GM18526 (cell line): ENCODE measurements around the gene SELENOK.

ENCODE experiments used
- POLR2A ChIP-seq: IDR thresholded peaks from 3 replicates; pipeline ENCODE4 v1.6.1; 2011; ENCODE audit not compliant: insufficient read length; ENCODE audit errors: extremely low read depth

Gene SELENOK

DNA sequence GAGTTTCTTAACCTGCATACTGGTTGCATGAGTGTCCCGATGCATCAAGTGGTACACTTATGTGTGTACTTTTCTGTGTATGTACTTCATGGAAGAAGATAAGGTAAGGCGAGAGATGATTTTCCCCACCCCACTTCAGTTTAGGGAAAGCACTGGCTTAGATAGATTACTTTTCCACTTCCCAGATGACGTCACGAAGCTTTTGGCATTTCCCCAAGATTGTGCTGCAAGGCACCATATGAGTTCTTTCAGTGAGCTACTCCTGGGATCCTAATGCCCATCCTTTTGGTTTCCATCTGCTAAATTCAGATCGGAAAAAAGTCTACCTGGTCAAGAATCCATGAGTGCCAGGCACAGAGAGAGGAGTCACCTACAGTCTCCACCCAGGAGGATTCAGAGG is 40.8 kb downstream of the SELENOK start:
- TF ChIP-seq POLR2A = no peak

DNA sequence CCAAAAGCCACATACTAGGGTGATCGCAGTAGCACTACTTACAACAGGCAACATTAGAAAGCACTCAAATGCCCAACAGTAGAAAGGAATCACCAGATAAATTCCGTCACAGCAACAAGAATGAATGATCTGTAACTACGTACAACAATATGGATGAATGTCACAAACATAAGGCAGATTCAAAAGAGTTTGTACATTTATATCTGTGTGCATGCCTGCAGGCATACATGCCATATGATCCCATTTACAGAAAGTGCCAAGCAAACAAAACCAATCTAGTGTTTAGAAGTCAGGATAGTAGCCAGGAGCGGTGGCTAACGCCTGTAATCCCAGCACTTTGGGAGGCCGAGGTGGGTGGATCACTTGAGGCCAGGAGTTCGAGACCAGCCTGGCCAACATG is 41.7 kb downstream of the SELENOK start:
- no peak for TF ChIP-seq POLR2A

DNA sequence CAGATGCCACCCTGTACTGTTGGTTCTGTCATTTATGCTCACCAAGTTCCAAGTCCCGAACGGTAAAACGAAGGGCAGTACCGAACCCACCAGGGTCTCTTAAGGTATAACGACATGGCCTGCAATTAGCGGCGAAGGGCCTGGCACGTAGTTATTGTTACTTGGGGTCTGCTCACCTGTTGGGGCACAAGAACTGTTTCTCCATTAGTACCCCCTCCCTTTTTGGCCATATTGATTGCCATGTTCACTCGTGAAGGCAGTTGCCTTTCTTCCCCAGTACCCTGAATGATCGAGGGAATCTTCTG is 44.9 kb downstream of the SELENOK start:
- no peak for TF ChIP-seq POLR2A

DNA sequence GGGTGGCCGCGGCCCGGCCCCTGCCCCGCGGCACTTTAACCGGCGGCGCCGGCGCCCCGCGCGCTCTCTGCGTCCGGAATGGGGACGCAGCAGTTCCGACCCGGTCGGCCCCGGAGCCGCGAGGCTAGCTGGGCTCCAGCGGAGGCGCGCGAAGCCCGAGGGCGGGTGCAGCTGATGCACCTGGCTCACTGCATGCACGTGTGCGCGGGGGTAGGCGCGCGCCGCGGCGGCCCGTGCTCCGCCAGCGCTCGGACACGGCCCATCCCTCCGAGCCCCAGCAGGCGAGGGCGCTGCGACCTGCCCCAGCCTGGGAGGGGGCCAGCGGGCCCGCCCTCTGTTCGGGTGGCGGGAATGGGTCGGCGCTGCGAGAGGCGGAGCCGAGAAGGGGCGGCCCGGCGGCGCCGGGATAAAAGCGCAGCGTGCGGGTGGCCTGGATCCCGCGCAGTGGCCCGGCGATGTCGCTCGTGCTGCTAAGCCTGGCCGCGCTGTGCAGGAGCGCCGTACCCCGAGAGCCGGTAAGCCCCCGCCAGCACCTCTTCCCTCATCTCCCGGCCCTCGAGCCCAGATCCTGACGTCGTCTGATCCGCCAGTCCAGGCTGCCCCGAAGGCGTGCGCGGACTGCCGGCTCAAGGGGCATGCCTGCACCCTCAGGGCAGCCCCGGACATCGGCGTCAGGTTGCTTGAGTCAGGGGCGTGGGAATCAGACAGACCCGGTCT is 45.4 kb downstream of the SELENOK start, which contains the start of the genes CHDH and IL17RB:
TSS of gene CHDH (minus strand) at position 286 of the 717 bp plus-strand sequence. CDS start 22,411 bp downstream, outside the sequence.
TSS of gene IL17RB (plus strand) at position 435 of the 717 bp plus-strand sequence. CDS start at position 456, 21 bp downstream.
- TF ChIP-seq POLR2A = peak; percentile 93

DNA sequence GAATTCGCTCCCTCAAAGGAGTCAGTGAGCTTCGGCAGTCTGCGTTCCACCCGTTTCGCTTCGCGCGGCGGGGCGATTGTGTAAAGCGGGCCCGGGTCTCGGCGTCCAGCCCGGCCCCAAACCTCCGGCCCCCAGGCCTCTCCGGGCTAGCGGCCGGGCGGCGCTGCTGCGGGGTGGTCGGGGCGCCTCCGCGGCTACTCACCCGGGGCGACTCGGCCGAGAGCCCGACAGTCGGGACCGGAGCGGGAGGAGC is 45.9 kb downstream of the SELENOK start:
- no peak for TF ChIP-seq POLR2A

DNA sequence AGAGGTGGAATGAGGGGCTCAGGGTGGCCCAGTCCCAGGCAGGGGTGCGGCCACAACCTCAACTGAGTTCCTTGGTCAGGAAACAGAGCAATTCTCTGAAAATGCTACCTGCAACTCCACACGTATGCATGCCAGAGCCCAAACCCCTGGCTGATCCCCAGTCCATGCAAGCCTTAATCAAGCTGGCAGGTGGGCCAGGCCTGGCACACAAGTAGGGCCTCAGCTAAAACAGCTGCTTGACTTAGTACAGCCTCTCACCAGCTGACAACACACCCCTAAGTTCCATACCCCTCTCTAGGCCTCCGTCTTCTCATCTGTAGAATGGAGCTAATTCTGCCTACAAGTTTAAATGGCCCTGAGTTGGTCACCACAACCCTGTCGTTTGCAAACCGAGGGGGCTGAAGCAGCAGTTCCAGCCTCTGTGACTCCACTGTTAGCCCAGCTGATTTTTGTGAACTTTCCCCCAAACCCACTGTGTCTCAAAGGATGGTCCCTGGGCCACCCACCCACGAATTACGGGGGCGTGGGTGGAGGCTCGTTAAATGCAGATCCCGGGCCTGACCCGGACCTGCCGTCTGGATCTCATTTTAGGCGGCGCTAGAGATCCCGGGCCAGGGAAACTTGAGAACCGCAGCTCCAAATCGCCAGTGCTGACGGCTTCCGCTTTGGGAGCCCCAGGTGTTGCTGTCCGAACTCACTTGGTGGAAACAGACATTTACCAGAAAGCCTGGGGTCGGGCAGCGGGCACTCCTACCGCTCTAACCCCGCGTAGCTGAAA is 46.4 kb downstream of the SELENOK start:
- TF ChIP-seq POLR2A = no peak

DNA sequence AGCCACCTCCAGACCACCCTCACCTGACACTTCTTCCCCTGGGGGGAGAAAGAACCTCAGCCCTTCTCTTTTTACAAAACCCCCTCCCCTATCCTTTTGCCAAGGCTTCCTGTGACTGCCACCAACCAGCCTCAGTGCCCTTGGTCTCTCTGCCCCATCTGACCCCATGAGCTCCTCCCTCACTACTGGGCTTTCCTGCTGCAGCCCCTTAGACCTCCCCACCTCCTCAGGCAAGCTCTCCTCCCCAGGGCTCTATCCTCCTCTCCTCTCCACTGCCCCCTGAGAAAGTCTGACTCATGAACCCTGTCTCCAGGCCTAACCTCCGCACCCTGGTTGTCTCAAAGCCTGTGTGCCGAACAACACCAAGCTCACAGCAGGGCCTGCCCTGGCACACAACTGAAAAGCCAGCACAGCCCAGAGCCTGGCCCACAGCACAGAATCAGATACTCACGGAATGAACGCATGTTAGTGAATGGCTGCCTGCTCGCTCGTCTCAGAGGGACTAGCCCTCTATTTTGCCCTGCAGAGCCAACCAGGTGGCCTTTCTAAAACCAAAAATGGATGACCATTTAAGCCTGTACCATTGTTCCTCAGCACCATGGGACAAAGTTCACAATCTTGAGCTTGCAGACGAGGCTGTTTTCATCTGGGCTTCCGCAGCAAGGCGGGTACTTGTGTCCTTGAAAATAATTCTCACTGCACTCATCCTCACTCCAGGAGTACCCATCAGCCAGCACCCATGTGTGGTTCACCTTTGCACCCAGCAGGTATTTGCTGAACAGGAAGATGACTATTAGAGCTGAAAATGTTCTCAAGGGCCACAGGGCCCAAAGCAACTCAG is 47.2 kb downstream of the SELENOK start:
- TF ChIP-seq POLR2A = peak; percentile 23

DNA sequence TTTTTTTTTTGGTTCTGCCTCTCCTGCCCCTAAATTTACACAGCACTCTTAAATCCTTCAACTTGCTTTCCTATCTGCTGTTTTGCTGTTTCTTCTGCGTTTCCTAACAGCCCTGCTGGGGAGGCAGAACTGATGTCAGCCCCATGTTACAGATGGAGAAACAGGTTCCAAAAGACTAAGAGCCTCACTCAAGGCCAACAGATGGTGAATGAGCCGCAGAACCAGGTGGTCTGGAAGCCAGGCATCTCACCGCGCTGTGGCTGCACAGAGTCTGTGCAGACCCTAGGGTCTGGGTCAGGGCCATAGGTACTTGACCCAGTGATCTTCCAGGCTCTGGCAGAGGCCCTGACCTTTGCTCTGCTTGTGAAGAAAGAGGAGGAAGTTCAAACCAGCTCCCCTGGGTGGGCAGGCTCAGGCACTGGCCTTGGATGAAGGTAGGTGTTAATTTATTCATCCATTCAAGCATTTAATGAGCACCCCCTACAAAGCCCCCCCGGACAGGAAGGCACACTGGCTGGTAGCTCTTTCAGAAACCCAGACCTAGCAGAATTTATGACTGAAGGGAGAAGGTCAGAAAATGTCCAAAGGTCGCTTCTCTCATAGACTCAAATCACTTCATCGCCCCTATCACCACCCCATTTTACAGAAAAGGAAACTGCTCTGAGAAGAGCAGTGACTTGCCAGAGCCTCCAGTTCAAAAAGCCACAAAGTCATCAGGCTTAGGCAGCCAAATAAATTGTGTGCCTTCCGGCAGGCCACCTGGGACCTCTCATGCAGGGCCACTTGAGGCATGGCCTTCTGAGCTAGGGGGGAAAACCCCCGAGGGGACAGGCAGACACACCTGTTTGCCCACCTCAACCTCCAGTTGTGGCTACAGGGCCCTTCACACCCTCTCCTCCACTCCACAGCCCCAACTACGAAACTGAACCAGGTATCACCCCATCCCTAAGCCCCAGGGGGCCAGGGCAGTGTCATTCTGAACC is 48.2 kb downstream of the SELENOK start:
- TF ChIP-seq POLR2A = no peak

DNA sequence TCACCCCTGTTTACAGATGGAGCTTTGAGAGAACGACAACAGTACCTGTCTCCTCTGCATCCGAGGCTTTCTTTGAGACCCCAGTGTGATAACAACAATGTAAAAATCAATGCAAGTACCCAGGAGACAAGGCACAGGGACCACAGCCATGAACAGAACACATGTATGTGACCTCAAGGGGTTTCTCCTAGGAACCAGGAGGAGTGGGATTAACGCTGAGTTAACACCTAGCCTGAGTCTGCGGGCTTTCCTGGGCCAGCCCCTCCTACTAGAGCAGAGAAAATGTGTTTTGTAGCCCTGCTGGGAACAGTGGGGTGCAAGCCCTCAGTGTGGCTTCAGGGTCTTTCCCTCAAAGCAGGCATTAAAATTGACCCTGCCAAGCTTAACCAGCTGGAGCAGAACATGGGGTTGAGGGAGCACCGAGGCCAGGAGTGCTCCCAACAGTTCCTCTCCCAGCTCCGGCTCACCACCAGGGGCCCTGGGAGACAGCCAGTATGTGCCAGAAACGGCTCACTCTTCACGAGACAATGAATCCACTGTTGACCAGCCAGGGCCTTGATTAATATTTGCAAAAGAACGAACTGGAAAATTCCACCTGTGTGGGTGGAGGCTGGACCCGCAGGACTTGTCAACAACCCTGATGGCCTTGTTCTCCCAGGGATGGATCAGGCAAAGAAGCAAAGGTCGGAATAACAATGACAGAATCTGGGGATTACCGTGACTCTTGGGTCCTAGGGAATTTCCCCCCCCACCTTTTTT is 49.0 kb downstream of the SELENOK start:
- no peak for TF ChIP-seq POLR2A

DNA sequence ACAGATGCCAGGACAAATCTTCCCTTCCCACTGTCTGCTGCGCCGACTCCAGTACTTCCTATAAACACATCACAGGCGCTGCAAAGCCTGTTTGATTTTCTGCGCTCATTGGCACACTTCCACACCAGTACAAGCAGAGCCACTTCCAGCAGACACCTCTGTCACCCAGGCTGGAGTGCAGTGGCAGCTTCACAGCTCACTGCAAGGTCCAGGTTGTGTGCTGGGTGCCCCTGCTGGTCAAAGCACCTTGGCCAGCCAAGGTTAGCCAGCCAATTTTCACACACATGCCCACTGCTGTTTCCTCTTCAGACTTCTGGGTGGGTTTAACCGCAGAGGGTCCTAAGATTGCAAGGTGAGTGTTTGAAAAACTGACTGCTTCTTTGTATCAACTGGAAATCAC is 50.4 kb downstream of the SELENOK start:
- no peak for TF ChIP-seq POLR2A

DNA sequence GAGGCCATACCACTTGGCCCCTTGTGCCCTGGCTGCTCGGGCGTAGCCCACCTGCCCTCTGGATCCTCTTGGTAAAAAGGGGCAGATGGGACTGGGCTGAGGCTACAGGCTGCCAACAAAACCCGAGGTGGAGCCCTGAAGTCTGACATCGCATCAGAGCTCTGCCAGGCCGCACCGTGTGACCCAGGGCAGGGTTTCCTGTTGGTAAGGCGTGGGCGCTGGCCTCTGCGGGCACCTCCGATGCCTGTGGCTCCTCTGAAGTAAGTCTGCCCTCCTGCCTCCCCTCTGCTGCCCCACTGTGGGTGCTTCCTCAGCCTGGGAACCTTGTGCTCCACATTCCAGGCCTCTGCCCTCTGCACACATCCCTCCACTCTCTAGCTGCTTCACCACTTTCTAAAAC is 54.3 kb downstream of the SELENOK start:
- no peak for TF ChIP-seq POLR2A

DNA sequence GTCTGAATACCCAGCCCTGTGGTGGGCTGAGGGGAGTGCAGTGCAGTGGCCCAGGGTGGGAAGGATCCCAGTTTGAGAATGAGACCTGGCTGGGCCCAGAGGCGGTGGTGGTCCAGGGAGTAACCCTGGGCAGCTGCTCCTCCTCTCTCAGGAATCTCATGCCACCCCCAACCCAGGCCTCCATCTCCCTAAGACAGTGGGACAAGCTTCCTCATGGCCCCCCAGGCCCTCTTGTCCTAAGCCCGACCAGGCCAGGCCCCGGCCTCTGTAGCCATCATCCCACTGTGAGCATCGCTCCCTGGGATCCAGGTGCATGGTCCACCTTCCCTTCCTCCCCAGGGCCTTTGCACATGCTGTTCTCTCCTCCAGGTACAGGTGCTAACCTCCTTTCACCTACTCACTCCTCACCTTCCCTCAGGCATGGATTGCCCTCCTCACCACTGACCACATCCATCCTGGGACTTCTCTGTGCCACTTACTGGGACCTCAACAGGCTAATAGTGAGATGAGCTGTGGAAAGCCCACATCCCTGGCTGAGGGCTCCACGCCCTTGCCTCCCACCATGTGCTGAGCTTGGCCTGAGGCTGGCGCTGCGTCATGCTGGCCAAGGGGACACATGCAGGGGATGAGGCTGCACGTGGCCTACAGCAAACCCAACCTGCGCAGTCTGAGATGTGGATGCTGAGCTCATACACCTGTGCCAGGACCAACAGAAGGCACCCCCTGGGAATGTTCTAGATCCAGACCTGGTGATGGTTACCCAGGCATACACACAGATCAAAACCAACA is 55.4 kb downstream of the SELENOK start:
- TF ChIP-seq POLR2A = no peak

DNA sequence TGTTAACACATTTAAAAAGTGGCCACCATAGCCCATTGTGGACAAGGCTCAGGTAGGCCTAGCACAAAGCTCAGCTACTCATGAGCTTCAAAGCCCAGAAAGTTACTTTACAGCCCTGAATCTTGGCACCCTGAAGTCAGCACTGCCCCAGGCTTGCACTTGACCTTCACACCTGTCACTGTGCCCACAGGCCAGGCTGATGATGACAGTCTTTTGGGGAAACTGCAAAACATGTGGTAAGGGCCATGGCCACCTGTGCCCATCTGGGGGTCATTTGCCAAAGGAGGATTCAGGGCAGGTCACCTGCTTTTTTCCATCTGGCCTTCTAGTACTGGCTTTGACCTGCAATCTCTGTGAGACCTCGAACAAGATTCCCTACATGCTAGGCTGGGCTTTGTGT is 56.4 kb downstream of the SELENOK start:
- TF ChIP-seq POLR2A = no peak
